GM10248 (cell line): Measurements from ENCODE around the gene AIF1L.

Source experiments
- CTCF ChIA-PET: fragments of 300-600 bp; sonication (Branson Sonifier 250); formaldehyde crosslinking; extraction: SDS; loops from one replicate; lab custom pipeline; 2021; ENCODE audit warnings: antibody characterized with exemption; lab: Yijun Ruan, JAX
- POLR2A ChIA-PET: fragments of 350-650 bp; sonication (Branson Sonifier 250); formaldehyde crosslinking; extraction: SDS; loops from one replicate; lab custom pipeline; 2020; ENCODE audit warnings: antibody characterized with exemption; lab: Yijun Ruan, JAX
- DNase-seq: peaks from one replicate; pipeline ENCODE4 v3.0.0; 2012; ENCODE audit errors: extremely low spot score
- CTCF ChIP-seq: IDR thresholded peaks from 2 replicates; pipeline ENCODE4 v1.5.1; 2012; ENCODE audit warnings: mild to moderate bottlenecking, low read depth; ENCODE audit errors: extremely low read depth, missing control alignments, control extremely low read depth

AIF1L gene

GRCh38 chr9:131103535-131103934, 7.2 kb downstream of the AIF1L start:
- no peak for TF ChIP-seq CTCF
- POLR2A ChIA-PET: no interaction called here
- no peak for DNase-seq
- CTCF ChIA-PET: interaction anchor here (1.5 kb wide), 1 partner anchor 57 kb away, joined by 4 read pairs; no protein-coding TSS in a partner anchor

GRCh38 chr9:131104016-131104740, 7.8 kb downstream of the AIF1L start:
- TF ChIP-seq CTCF: no peak
- ChIA-PET POLR2A (no interaction called here), CTCF (interaction anchor here (0.9 to 1.5 kb wide), 2 partner anchors 58 to 232 kb away, joined by 3 to 4 read pairs; no protein-coding TSS in a partner anchor)
- DNase-seq: no peak

- no peak for DNase-seq
- ChIA-PET POLR2A (no interaction called here), CTCF (no interaction called here)
- no peak for TF ChIP-seq CTCF
Observed at GRCh38 chr9:131105952-131106351, 9.6 kb downstream of the AIF1L start.

GRCh38 chr9:131107760-131108159, 11.4 kb downstream of the AIF1L start:
- ChIA-PET POLR2A (no interaction called here), CTCF (no interaction called here)
- TF ChIP-seq CTCF: no peak
- no peak for DNase-seq

GRCh38 chr9:131111186-131111853, 15.0 kb downstream of the AIF1L start:
- no peak for DNase-seq
- POLR2A ChIA-PET: interaction anchor here (0.6 kb wide), 1 partner anchor 1520 kb away, joined by 3 read pairs; no protein-coding TSS in a partner anchor
- CTCF ChIA-PET: interaction anchor here (0.8 kb wide), 1 partner anchor 23 kb away, joined by 3 read pairs; no protein-coding TSS in a partner anchor
- no peak for TF ChIP-seq CTCF

GRCh38 chr9:131111854-131112311, 15.6 kb downstream of the AIF1L start:
- TF ChIP-seq CTCF: no peak
- POLR2A ChIA-PET: no interaction called here
- no peak for DNase-seq
- CTCF ChIA-PET: interaction anchor here (1.0 kb wide), 1 partner anchor 68 kb away, joined by 3 read pairs; no protein-coding TSS in a partner anchor
